GM21390 (cell line): ENCODE data around the gene TIMM44.

Experiments used
- ATAC-seq: cut with Tn5 transposase; IDR thresholded peaks from one replicate; pipeline ENCODE4 v1.9.1; 2021; ENCODE audit not compliant: unreplicated experiment

The TIMM44 gene, protein sequence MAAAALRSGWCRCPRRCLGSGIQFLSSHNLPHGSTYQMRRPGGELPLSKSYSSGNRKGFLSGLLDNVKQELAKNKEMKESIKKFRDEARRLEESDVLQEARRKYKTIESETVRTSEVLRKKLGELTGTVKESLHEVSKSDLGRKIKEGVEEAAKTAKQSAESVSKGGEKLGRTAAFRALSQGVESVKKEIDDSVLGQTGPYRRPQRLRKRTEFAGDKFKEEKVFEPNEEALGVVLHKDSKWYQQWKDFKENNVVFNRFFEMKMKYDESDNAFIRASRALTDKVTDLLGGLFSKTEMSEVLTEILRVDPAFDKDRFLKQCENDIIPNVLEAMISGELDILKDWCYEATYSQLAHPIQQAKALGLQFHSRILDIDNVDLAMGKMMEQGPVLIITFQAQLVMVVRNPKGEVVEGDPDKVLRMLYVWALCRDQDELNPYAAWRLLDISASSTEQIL

DNA sequence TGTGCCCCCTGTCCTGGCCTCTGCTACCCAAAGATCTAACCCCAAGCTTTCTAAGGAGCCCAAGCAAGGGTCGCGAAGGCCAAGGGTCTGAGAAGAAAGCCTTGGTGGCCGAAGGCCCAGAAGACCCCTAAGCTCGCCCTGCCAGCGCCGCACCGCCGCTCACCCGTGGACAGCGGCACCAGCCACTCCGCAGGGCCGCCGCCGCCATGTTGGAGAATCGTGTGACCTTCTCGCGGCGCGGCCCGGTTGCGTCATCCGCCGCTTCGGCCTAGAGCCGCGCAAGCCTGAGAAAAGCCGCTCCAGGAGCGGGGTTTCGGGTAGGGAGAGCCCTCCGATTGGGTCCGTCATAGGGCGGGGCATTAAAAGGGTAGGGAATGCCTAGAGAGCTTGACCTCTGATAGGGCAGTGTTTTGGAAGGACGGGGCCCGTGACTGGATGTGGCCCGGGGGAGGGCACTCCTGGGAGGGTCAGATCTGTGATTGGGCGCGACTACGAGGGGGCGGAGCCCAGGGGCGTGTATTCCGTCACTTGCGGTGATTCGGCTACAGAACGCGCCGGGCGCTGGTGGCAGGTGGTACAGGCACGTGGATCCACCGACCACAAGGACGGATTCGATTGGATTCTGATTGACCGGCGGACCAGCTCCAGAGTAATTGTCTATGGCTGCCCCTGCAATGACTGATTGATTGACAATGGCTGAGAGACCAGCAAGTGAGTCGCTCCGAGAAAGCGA, at the start of gene TIMM44:
TIMM44 (minus strand) TSS at position 223 of the 733 bp plus-strand sequence; CDS start at position 208, 15 bp downstream.
- peak; percentile 90 for ATAC-seq

DNA sequence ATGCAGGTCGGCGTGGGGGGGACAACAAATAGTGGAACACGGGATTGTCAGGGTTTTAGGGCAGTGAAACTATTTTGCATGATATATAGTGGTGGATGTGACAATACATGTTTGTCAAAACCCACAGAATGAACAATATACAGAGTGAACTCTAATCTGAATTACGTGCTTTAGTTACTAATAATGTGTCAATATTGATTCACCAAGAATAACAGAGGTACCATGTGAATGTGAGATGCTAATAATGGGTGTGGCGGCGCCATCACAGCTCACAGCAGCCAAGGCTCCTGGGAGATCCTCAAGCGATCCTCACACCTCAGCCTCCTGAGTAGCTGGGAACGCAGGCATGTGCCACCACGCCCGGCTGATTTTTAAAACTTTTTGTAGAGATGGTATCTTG, 49.1 kb upstream of the TIMM44 start:
- ATAC-seq: no peak

DNA sequence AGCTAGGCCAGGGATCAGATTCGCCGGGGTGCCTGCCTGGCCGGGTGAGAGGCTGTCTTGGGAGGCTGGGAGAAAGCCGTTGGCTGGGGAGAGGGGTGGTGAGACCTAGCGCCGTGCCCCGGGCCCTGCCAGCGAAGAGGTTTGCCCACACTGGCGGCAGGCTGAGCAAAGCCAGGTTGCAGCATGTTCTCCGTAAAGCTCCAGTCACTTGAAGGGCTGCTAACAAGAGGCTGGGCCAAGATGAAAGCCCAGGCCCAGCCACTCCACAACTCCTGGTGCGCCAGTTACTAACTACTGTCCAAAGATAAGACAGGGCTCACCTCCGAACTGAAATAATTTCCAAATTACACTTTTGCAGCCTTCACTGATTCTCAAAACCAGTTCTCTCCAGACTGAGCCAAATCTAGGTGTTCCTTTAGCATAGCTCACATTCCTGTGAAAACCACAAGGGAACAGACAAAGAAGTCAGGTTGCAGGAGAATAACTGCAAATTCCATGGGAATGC, 45.7 kb upstream of the TIMM44 start:
- ATAC-seq: no peak

DNA sequence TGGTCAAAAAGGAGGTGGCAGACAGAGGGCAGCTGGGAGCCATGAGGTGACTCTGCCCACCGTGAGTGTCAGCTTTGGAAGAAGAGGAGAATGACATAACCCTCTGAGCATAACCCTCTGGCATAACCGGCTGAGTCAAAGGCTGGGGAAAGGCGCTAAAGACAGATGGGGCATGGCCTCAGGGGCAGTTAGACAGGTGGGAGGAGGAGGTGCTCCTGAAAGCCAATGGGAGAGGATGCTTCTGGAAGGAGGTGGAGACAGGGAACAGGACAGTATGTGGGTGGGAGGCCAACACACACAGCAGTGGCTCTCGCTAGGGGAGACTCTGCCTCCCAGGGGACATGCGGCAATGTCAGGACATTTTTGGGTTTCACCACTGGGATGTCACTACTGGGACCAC, 44.8 kb upstream of the TIMM44 start:
- no peak for ATAC-seq

DNA sequence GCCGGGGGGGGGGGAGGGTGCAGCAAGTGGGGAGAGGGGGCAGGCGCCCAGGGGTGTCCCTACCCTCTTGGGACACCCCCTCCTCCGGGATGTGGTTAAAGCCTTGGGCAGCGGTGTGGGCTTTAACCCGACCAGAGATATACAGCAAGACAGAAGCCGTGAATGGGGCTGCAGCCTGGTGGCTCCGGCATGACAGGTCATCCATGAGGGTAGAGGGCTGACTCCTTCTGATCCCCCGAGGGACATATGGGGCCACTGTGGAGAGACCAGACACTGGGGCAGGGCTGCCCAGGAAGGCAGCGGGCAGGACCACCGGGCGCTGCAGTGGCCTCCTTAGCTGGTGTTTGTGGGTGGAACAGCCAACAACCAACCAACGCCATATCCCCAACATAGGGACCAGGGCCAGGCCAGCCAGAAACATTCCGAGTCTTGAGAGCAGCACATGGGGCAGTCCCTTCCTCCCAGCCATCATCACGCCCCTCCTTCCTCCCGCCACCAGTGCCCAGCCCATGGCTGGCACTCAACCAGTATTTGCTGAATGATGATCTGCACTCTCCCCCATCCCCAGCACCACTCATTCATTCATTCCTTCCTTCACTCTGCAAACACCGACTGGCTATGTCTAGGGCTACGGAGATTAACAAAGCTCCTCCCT, 43.8 kb upstream of the TIMM44 start:
- ATAC-seq: no peak

DNA sequence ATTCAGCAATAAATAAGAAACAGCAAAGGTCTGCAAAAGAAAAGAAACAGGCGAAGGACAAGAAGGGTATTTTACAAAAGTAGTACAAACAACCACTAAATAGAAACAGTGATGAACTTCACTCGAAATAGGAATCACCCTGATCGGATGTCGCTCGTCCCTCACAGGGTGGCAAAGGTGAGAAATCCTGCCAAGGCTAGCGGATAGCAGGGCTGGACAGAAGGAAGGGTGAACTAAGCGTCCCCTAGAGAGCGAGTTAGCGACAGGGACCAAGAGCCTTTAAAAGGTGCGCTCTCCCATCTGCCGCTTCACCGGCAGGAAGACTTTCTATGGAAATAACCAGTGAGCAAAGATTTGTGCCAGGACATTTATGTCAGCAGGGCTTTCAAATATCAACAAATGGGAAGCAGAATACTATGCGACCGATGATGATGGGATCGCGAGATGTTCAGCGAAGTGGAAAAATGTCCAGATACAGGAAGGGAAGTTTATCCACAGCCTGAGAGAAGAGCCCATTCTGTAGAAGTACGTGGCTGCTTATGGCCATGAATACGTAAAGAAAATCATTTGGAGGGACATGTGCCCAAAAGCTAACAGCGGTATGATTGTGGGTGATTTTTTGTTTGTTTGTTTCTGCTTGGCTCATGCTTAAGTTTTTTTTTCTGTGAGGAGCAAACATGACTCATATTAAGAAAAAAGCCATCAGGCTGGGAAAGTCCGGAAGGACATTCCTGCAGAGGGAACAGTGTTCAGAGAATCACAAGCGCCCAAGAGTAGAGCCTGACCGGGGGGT, 43.1 kb upstream of the TIMM44 start:
- no peak for ATAC-seq

DNA sequence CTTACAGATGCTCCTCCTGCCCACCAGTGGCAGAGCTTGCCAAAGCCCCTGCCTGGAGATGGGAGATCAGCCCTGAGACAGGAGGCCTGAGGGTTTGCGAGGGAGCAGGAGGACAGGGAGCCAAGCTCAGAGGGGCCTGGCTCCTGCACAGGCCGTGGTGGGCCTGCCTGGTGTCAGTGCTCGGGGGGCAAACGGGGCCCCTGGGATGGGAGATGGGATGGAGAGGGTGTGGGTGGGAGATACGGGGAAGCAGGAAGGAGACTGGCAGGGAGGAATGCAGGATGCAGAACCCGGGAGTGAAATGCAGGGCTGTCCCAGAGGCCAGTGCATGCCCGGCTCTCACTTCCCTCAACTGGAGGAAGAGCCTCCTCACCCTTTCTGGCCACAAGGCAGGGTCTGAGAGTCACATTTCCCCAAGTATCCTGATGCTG, 42.0 kb upstream of the TIMM44 start:
- no peak for ATAC-seq

DNA sequence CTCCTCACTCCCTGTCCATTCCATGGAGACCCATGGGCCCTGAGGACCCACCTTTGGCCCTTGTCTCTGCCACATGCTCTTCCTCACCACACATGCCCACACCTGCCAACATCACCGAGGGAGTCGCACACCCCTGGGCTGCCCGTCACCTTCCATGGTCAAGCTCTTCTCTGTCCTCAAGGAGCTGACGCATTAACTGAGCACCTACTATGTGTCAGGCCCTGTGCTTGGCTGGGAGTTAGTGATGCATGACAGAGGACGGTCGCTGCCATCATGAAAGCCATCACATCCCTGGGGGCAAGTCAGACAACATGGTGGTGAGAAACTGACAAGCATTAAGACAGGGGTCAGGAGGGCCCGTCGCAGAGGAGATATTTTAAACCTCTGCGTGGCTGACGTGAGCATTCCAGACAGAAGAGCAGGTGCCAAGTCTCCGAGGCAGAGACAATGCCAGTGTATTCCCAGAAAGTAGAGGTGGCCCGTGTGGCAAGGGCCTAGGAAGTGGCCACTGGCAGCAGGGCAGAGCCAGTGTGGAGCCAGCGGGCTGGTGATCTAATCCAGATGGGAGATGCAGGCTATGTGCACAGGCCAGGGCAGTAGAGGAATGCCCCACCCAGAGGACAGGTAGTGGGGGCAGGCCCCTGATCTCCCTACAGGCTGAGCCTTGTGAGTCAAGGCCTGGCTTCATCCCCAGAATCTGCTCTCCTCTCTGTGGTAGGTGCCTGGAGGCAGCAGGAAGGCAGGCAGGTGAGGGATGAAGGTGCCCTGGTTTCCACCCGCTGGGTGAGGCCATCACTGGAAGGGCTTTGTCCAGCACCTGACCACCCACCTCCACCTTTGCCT, 40.8 kb upstream of the TIMM44 start:
- ATAC-seq: no peak

DNA sequence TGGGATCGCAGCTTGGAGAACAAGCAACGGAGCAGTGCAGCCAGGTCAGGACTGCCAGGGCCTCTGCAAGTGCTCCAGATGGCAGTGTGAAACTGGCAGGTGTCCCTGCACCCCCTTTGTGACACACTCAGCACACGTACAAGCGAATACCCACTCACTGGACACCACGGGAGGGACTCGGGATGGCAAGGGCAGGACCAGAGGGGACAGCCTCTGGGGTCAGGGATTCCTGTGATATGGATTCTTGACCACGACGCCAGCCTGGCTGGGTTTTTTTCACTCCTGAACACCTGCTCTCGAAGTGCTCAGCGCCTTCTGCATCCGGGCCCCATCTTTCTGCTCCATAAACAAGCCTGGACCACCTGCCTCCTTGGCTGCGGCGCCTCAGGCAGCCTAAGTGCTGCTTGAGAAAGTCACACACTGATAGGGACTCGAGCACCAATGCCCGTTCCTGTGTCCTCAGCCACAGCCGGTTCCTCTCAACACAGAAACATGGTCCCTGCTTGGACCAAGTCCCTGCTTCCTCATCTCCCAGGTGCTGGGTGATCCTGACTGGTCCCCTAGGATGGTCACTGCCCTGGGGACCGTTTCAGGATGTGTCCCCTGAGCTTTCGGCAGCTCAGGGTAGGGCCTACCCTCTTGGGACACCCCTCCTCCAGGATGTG, 40.0 kb upstream of the TIMM44 start:
- no peak for ATAC-seq

DNA sequence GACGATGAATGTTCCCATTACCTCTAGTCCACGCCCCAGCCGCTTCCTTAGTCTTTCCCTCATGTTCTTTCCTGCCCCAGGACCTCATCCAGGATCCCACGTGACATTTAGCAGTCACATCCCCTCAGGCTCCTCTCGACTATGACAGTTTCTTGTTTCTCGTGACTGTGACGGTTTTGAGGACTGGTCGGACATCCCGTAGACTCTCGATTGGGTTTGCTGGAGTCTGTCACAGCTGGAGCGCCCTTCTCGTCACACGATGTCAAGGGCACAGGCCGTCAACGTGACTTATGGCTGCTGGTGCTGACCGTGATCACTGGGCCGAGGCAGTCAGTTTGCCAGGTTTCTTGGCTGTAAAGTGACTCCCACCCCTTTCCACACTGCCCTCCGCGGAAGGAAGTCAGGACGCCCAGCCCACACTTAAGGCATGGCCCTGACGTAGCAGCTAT, 39.2 kb upstream of the TIMM44 start:
- no peak for ATAC-seq

DNA sequence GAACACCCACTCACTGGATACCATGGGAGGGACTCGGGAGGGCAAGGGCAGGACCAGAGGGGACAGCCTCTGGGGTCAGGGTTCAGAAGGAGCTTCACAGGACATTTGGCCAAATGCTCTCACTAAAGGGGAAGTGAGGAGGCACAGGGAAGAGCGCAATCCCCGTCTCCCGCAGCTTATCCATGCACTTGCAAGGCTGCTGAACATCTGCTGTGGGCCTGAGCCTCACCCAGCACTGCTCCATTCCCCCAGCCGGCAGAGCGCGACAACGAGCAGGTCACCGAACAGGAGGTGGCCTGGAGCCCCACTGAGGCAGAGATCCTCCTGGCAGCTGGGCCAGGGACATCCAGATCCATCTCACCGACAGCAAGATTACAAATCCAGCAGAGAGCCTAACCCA, 38.6 kb upstream of the TIMM44 start:
- no peak for ATAC-seq

DNA sequence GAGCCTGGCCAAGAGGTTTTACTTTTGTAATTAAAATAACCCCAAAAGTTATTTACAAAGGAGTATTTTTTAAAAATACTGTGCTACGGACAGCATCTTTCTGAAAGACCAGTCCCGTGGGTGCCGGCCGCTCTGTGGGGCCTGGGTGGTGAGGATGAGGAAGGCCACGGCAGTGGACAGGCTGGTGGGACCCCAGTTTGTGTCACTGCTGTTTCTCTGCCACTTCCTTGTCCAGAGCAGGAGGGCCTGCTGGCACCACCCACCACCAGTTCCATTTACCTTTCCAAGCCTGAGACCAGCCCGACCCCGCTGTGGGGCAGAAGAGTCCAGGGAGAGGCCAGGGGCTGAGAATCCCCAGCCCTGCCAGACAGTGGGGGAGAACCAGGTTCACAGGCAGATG, 38.2 kb upstream of the TIMM44 start:
- ATAC-seq: no peak

DNA sequence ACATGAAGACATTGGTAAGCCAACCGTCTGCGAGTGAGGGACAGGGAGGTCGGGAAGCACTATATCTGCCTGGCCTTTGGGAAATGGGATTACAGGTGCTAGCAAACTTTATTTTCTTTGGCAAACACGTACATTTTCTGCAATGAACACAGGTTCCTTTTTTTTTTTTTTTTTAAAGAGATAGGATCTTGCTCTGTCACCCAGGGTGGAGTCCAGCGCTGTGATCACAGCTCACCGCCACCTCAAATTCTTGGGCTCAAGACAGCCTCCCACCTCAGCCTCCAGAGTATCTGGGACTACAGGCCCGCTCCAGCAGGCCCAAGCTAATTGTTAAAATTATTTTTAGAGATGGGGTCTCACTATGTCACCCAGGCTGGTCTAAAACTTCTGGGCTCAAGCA, 37.7 kb upstream of the TIMM44 start:
- no peak for ATAC-seq

DNA sequence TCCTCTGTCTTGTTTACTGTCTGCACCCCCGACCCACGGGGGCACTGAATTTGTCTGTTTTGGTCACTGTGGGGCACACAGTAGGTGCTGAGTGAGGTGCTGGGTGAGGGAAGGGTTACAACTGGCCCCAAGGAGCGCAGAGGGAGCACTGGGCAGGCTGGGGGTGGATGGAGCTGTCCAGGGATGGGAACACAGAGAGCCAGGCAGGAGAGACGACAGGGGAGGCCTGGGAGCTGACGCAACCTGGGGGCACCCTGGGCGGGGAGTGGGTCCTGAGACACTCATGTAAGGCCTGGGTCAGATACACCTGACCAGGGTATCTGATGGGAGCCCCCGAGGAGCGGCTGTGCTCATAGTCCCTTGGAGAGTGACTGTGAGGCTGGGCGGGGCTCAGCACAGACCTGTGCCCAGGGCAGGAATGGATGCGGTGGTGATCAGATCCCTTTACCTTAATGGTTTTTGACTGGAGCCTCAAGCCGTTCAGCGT, 37.2 kb upstream of the TIMM44 start:
- ATAC-seq: no peak

DNA sequence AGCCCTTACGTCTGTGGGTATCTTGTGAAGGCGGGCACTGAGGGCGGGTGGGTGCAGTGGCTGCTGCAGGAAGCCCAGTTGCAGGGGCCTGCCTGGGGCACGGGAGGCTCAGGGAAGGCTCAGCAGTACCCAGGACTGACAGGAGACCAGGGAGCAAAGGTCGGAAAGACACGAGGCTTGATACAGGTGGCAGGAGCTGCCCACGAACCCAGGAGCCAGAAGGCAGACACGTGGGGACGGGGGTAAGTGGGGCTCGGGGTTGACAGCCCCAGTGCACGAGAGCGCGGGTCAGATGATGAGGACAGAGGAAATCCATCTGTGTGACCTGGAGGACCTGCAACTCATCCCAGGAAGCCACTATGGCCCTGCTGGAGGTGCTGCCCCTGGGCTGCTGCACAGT, 36.7 kb upstream of the TIMM44 start:
- ATAC-seq: no peak

DNA sequence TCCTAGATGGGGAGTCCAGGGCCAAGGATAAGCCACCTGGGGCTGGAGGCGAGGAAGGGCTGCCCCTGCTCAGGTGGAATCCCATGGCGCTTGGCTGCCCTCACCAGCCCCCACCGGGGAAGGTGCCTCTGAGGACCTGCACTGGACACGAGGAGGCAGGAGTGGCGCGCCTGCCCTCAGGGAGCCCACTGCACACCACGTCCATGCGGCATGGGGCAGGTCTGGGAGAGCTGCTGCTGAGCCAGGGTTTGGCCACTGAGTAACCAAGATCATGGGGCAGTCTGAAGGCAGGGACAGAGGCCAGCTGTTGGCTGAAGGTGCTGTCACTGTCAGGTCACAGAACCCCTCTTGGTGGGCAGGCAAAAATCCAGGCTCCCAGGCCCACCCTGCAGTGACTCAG, 36.1 kb upstream of the TIMM44 start:
- ATAC-seq: no peak

DNA sequence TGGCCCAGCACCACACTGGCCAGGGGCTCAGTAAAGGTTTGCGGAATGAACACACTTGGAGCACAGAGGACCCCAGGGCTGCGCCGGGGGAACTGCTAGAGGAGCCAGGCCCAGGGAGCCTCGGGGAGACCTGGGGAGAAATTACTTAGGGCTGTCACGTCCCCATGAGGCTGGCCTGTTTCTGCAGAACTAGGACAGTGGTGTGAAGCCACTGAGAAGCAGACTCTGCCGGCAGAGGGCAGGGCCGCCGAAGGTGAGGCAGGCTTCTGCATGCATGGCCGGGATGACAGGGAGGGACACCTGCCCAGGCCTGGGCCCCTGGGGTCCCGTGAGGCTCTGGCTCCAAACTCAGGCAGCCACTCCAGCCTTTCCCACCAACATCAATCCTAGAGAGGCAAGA, 35.5 kb upstream of the TIMM44 start:
- no peak for ATAC-seq

DNA sequence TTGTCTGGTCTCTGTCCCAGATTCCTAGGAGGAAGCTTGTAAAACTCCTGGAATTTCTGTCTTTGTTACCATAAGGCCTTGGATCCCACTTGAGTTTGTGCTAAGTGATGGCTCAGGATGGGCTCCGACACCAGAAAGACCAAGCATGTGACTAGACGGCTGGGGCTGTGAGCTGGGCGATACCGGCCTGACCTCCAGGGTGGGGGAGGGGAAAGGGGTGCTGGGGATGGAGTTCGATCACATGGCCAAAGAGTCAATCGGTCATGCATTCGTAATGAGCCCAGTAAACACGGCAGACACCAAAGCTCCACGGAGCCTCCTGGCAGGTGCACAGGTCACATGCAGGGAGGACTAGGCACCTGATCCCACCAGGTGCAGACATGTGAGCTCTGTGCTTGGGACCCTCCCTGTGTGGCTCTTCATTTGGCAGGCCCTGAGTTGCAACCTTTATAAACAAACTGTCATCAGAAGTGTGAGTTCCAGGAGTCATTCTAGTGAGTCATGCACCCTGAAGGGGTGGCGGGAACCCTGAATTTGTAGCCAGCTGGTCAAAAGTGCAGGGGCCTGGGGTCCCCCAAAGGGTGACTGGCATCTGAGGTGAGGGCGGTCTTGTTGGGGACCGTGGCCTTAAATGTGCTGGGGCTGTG, 34.8 kb upstream of the TIMM44 start:
- no peak for ATAC-seq

DNA sequence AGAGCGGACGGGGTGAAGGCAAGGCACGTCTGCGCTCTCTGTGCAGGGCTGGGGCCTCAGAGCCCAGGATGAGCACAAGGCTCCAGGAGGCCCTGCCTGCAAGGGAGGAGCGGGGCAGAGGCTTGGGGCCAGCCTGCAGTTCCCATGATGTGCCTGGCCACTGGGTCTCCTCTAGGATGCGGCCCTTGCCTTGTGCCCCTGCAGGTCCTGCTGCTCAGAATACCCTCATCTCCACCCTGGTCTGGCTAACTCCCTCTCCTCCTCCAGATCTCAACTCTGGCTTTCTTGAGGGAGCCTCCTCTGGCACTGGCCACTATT, 34.2 kb upstream of the TIMM44 start:
- ATAC-seq: no peak
